MM.1S (cell line): ENCODE data around the gene GFPT1.

ENCODE experiments used
- CTCF ChIP-seq: fragments of 300-600 bp; sonication (generic); IDR thresholded peaks from 2 replicates; pipeline ENCODE4 v1.5.1; 2016; ENCODE audit warnings: antibody characterized with exemption, low read length, mixed read lengths
- EZH2 ChIP-seq: fragments of 300-600 bp; sonication (generic); optimal IDR thresholded peaks from 2 replicates; pipeline ENCODE3; 2017; ENCODE audit warnings: low read depth, mild to moderate bottlenecking, antibody characterized with exemption, low read length, mixed read lengths

- TF ChIP-seq CTCF = no peak
- no peak for TF ChIP-seq EZH2
These were observed 18.4 kb downstream of the GFPT1 start for GRCh38 chr2:69368588-69368987.
